HepG2 (cell line): Measurements from ENCODE around the gene COQ8B. TPM values are rescaled to one million over a fixed set of nuclear protein-coding genes. Genes with fewer than 3 reads are reported as not detected.
A peak's percentile ranks its signal among the peaks of the same experiment; 100 is the strongest.

Experiments used
- ARNT2 ChIP-seq: sonication (generic); formaldehyde crosslinking; IDR thresholded peaks from 2 replicates; pipeline ENCODE4 v1.8.0; 2022; ENCODE audit warnings: mild to moderate bottlenecking, low read depth, missing genetic modification reagents, moderate library complexity
- ATF6 ChIP-seq: sonication (generic); formaldehyde crosslinking; conservative IDR thresholded peaks from 2 replicates; pipeline ENCODE4 v1.4.0; 2020; ENCODE audit warnings: missing genetic modification reagents
- BATF2 ChIP-seq: sonication (generic); formaldehyde crosslinking; IDR thresholded peaks from 2 replicates; pipeline ENCODE4 v1.8.0; 2022; ENCODE audit warnings: mild to moderate bottlenecking, missing genetic modification reagents, moderate library complexity
- ELF4 ChIP-seq: sonication (generic); formaldehyde crosslinking; IDR thresholded peaks from 2 replicates; pipeline ENCODE4 v1.5.0; 2020; ENCODE audit warnings: missing genetic modification reagents, mild to moderate bottlenecking, moderate library complexity, borderline replicate concordance
- FUBP1 ChIP-seq: sonication (generic); formaldehyde crosslinking; IDR thresholded peaks from 2 replicates; pipeline ENCODE4 v1.5.1; 2020; ENCODE audit warnings: missing genetic modification reagents, mild to moderate bottlenecking, borderline replicate concordance
- GTF2F1 ChIP-seq: fragments of 150-350 bp; IDR thresholded peaks from 2 replicates; pipeline ENCODE4 v1.6.1; 2014; ENCODE audit warnings: low read length
- HCFC1 ChIP-seq: fragments of 150-350 bp; IDR thresholded peaks from 2 replicates; pipeline ENCODE4 v1.6.1; 2014; ENCODE audit warnings: low read depth, low read length
- MYNN ChIP-seq: sonication (generic); formaldehyde crosslinking; IDR thresholded peaks from 2 replicates; pipeline ENCODE4 v1.4.0; 2020; ENCODE audit warnings: mild to moderate bottlenecking, low read depth, missing genetic modification reagents
- POLR2A ChIP-seq, 2 experiments: IDR thresholded peaks; 2 replicates each; pipeline ENCODE4 v1.6.1; 2011; ENCODE audit warnings: low read depth in 2 of 2, low read length in 2 of 2, mild to moderate bottlenecking in 1 of 2, moderate library complexity in 1 of 2; ENCODE audit not compliant: insufficient read depth in 1 of 2
- STAG1 ChIP-seq: sonication (generic); formaldehyde crosslinking; IDR thresholded peaks from 2 replicates; pipeline ENCODE4 v1.4.0; 2020; ENCODE audit warnings: missing genetic modification reagents
- TEF ChIP-seq: sonication (generic); formaldehyde crosslinking; IDR thresholded peaks from 2 replicates; pipeline ENCODE4 v1.5.0; 2020; ENCODE audit warnings: missing genetic modification reagents
- TOE1 ChIP-seq: sonication (generic); formaldehyde crosslinking; IDR thresholded peaks from 2 replicates; pipeline ENCODE4 v1.4.0; 2020; ENCODE audit warnings: mild to moderate bottlenecking, missing genetic modification reagents
- ZBTB37 ChIP-seq: sonication (generic); formaldehyde crosslinking; IDR thresholded peaks from 2 replicates; pipeline ENCODE4 v1.4.0; 2020; ENCODE audit warnings: mild to moderate bottlenecking, missing genetic modification reagents
- ZNF160 ChIP-seq: sonication (generic); formaldehyde crosslinking; IDR thresholded peaks from 2 replicates; pipeline ENCODE4 v1.8.0; 2022; ENCODE audit warnings: mild to moderate bottlenecking, inconsistent platforms, missing genetic modification reagents
- ZNF256 ChIP-seq: sonication (generic); formaldehyde crosslinking; conservative IDR thresholded peaks from 2 replicates; pipeline ENCODE4 v1.4.0; 2020; ENCODE audit warnings: missing genetic modification reagents
- ZNF605 ChIP-seq: sonication (generic); formaldehyde crosslinking; IDR thresholded peaks from 2 replicates; pipeline ENCODE4 v1.8.0; 2022; ENCODE audit warnings: mild to moderate bottlenecking, missing genetic modification reagents
- ZNF710 ChIP-seq: sonication (generic); formaldehyde crosslinking; IDR thresholded peaks from 2 replicates; pipeline ENCODE4 v1.5.0; 2020; ENCODE audit warnings: mild to moderate bottlenecking, missing genetic modification reagents, borderline replicate concordance
- ZNF776 ChIP-seq: sonication (generic); formaldehyde crosslinking; IDR thresholded peaks from 2 replicates; pipeline ENCODE4 v1.4.0; 2020; ENCODE audit warnings: mild to moderate bottlenecking, missing genetic modification reagents
- ZNF850 ChIP-seq: sonication (generic); formaldehyde crosslinking; conservative IDR thresholded peaks from 2 replicates; pipeline ENCODE4 v1.9.0; 2021; ENCODE audit warnings: mild to moderate bottlenecking, missing genetic modification reagents
- polyA plus RNA-seq, 8 experiments: library from polyadenylated mRNA; depleted of rRNA in 3 of 8; stranded (reverse) in 7 of 8; unstranded in 1 of 8; fragments of >200 nt; fragmentation: Illumina TruSeq in 4 of 8; extraction: Trizol in 4 of 8; gene quantifications; 2 replicates each; pipeline versions ENCODE4 v1.2.1 to v1.2.3, GENCODE V29; 2011 to 2016; ENCODE audit warnings: low read depth in 4 of 8, missing spikeins in 1 of 8, mixed read lengths in 1 of 8; ENCODE audit not compliant: insufficient read depth in 1 of 8
- total RNA-seq, 5 experiments: library from RNA; depleted of rRNA; stranded (reverse); fragments of >200 nt; fragmentation: Illumina TruSeq; extraction: Trizol; gene quantifications; 2 replicates each; pipeline ENCODE4 v1.2.3, GENCODE V29; 2016; ENCODE audit warnings: low read depth in 1 of 5

Gene COQ8B
- total and polyA plus RNA-seq, 2 of the 13 experiments (the other 11 are each of a cell fraction or from before 2014, with no cell fraction given) = 12.3 to 17.2 TPM

- TF ChIP-seq STAG1 (CRISPR knock-in tag) (peak; percentile 60), ATF6 (no peak), TEF (CRISPR knock-in tag) (no peak), FUBP1 (CRISPR knock-in tag) (no peak), ZNF256 (no peak), ZNF850 (CRISPR knock-in tag) (no peak), ARNT2 (CRISPR knock-in tag) (no peak), ZNF710 (CRISPR knock-in tag) (no peak), ZNF160 (CRISPR knock-in tag) (no peak), GTF2F1 (no peak), ZNF776 (no peak), TOE1 (no peak), ELF4 (CRISPR knock-in tag) (no peak), ZNF605 (CRISPR knock-in tag) (no peak), MYNN (CRISPR knock-in tag) (no peak), ZBTB37 (CRISPR knock-in tag) (no peak), HCFC1 (no peak), POLR2A (IDR thresholded peaks at IDR 0.05; ENCODE audit: insufficient read depth in 1 of 2, low read depth in 2 of 2, low read length in 2 of 2) (no peak), BATF2 (no peak)
Measured at GRCh38 chr19:40702337-40703012, 14.2 kb downstream of the COQ8B start (continued).
